NCI-H2227 (cell line): Measurements from ENCODE around the gene SAMMSON.
A peak's percentile ranks its signal among the peaks of the same experiment; 100 is the strongest.

Experiments
- DNase-seq: peaks from one replicate; lab custom pipeline; 2025; ENCODE audit not compliant: unreplicated experiment; lab: John Stamatoyannopoulos, UW

SAMMSON gene

DNA sequence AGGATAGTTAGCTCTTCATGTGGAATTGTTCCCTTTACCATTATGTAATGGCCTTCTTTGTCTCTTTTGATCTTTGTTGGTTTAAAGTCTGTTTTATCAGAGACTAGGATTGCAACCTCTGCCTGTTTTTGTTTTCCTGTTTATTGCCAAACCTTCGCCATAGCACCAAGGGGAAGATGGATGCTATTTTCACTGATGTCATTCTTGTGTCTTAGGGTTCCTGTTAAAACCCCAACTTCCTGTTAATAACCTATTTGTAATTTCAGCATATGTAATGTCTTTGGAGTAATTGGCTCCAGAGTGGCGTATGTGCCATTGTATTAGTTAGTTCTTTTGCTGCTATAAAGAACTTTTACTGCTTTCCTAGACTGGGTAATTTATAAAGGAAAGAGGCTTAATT is 10.8 kb downstream of the SAMMSON start:
- no peak for DNase-seq

DNA sequence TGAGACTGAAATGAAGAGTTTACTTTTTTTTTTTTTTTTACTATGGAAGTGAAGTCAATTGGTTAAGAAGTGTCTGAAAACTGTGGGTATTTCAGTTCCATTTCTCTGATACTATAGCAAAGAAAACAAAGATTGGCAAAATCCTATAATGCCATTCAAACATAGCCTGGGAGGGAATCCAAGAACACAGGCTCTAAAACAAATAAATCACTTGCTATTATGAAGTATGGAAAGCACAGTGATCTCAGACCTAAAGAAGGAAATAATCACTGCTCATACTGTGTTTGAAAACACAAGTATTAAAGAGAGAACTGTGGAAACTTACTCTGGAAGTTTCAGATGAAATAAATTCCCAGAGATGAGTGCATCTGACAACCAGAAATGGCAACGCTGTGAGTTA is 12.0 kb downstream of the SAMMSON start:
- DNase-seq: no peak

DNA sequence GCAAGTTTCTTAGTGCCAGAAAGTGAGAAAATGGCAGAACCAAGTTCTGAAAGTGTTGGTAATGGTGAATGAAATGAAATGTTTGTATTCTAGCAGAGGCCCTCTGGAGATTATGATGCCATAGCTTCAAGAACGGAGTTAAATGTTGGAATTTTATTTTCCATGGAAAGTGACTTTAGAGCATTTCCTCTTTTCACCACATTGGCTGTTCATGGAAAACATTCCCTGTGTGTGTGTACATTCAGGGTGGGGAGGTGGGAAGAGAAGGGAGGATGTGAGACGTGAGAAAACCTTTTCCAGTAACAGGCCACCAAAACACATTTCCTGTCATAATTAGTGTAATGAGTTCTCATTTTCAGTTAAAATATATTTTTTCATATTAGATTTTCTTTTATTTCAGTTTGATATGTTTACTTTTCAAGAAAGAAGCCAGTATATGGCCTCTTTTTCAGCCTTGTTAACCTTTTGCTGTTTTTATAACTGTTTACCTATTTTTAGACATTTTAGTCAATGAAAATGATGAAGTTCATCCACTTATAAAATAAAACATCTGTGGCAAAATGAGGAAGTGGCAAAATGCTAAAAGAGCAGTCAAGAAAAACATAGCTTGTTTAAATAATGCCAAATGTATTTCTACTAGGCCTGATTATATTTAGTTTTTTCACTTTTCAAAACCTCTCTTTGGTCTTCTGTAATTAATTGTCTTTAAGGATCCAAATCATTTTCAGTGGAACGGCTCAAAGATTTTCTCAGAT is 21.6 kb downstream of the SAMMSON start:
- no peak for DNase-seq

DNA sequence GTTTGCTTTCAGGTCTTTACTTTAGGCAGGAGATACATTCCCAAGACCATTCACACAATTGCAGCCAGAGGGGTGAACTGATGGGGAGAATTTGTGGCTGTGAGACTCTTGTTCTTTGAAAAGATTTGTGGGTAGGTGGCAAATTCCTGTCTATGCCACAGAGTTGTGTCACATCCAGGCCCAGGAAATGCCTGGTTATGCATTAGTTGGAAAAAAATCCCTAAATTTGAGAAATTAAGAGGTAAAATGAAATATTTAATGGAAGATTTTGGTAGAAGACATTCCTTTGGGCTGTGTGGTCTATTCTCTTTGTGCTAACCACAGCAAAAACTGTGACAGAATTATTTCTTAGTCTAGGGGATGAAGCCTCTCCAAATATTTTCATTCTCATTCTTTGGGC is 28.8 kb downstream of the SAMMSON start:
- DNase-seq: no peak

DNA sequence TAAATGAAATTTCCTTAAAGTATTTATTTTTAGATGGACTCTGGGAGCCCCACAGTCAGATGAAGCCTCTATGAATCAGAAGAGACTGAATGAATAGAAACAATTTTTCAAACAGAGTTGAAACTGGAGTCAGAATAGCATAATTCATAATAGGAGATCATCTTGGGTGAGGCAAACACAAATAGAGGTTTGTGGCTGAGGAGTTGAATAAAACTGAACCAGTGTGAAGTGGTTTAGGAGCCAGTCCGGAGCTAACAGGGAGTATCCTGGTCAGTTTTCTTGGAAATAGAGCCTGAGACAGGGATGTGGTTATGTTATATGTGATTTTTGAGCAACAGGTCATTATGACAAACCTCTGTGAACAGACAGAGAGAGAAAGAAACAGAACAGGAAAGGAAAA is 39.2 kb downstream of the SAMMSON start:
- DNase-seq: no peak

DNA sequence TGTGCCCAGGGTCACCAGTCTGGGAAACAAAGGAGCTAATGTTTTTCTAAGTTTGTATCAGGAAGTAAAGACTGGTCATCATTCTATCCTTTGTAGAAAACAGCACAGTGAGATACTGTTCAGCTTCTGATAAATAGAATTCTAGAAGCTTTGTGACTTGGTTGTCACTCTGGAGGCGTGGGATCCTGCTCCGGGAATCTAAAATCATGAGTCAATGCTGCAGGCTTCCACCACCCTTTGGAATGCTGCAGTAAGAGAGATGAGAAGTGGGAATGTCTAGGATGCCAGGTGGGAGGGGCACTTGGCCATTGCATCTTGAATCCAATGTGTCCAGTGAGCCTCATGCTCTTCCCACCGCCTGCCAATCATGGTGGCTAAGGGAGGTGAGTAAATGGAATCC is 40.9 kb downstream of the SAMMSON start:
- DNase-seq: no peak

DNA sequence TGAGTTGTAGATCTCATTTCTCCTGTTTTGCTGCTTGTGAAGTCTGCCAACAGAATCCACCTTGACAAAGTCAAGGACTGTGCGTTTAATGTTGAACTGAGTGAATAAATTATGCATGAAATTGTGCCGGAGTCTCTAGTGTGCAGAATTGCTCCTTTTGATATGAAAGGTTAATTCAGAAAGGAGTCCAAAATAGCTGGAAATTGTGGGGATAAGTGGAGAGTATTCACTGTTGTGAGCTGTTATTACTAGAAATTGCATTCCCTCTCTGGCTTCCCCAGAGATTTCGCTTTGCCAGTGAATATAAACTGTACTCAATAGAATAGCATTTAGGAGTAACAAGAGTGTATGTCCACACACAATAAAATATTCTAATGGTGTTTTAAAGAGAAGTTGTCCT is 43.1 kb downstream of the SAMMSON start:
- peak; percentile 7 for DNase-seq

DNA sequence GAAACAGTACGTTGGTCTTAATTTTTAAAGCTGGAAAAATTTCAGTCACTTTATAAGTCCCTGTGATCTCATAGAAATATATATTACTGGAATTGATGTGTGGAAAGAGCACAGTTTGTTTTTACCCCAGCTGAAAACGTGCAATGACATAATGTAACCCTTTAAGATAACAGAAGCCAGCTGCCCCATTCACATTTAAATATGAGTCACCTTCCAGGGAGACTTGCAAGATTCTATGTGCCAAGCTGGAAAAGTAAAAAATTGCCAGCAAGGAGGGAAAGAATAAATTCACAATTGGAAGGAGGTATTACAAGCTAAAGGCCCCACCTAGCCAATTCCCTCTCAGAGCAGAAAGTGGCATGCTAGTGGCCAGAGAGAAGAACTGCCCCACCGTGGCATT is 50.2 kb downstream of the SAMMSON start:
- DNase-seq: no peak

DNA sequence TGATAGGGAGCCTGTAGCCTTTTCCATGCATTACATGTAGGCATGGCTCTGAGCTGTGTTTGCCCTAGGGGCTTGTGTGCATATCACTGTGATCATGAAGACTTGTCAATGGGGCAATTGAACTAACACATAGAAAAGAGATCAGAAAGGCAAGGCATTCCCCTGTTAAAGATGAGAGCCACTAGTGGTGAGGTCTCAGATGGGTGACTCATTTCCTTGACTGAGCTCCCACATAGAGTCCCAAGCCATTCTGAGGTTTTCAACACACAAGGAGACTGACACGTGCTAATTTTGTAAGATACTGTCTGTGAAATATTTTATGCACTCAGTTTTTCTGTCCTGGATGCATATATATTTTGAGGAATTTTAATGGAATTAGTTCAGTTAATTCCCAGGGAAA is 53.8 kb downstream of the SAMMSON start:
- DNase-seq: no peak

DNA sequence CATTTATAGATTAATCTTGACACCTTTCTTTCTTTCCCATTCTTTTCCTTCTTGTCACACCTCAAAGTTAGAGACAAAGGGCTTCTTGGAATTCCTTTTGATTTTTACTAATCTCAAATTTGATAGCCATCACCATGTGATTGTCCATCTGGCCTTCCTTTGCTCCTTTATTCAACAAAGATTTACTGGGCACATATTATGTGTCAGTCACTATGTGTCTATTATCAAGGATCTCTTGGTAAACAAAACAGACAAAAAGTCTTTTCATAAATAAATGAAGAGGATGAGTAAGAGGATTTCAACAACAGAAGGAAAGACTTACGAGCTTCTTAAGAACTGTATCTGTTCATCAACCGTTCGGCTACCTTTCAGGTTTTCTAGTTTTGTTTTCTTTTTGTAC is 56.5 kb downstream of the SAMMSON start:
- no peak for DNase-seq

DNA sequence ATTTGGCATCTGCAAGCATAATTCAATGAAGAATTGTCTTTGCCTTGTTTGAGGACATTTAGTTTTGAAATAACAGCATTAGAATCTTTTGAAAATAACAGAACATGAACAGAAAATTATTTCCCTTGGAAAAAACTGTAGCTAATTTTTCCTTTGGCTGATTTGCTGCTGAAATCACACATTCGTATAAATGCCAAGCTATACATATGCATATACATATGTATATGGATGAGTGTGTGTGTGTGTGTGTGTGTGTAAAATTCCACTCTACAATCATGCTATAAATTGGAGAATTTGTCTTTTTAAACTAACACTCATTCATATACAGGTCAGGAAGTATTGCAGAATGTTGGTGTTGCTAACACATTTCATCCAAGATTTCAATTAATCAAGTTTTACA is 57.9 kb downstream of the SAMMSON start:
- no peak for DNase-seq

DNA sequence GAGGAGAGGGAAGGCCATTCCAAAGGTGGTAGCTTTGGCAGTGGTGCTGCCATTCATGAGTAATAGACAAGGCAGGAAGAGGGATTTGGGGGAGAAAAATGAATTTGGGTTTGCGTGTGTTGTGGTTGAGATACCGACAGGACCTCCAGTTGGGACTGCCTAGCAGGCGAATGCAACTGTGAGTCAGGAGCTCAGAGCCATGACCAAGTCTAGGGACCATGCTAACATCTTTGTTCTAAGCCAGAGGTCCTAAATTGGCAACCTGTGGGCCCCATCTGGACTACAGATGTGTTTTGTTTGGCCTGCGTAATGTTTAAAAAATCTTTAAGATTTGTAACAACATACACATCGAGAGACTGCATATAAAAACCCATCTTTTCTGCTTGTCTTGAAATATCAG is 61.6 kb downstream of the SAMMSON start:
- no peak for DNase-seq

DNA sequence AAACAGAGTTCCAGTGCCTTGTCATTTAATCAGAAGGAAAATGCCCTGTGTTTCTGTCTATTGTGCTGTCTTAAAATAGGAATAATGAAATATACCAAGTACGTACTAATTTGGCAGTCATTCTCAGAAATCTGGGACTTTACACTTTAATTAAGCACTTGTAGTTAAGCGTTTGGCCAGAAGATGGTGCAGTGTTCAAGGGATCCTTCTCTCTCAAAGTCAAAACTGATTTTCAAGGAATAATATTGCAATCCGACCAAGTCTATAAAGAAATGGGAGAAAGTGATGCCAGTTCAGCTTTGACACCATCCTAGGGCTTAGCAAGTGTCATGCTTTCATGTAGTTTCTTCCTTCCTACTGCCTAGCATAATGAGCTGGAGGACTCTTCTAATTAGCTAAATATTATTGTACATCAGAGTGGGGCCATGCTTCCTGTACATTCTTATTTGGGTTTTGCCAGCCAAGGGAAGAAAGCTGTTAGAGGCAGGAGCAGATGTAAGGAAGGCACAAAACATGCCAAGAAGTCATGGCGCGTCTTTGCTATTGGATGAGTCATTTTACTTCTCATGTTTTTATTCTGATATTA is 64.8 kb downstream of the SAMMSON start:
- peak; percentile 9 for DNase-seq

DNA sequence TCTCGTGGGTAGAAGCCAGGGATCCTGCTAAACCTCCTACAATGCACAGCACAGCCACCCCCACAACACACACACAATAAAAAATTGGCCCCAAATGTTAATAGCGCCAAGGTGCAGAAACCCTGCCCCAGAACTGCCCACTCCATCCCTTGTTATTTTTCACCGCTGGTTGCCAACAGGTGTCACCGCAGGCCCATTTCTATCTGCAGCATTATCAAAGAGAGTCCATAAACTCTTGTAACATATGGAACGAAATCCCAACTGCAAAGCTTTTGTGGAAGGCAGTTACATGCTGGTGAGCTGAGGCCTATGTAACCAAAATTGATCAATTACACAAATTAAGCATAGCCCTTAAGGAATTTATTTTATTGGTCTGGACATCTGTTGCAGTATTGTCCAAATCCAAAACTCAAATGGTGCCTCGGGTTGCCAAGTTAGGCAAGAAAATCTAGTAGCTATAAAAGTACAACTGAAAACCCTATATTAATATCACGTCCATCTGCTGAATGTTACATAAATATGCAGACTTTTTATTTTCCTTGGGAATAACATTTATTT is 66.2 kb downstream of the SAMMSON start:
- DNase-seq: no peak

DNA sequence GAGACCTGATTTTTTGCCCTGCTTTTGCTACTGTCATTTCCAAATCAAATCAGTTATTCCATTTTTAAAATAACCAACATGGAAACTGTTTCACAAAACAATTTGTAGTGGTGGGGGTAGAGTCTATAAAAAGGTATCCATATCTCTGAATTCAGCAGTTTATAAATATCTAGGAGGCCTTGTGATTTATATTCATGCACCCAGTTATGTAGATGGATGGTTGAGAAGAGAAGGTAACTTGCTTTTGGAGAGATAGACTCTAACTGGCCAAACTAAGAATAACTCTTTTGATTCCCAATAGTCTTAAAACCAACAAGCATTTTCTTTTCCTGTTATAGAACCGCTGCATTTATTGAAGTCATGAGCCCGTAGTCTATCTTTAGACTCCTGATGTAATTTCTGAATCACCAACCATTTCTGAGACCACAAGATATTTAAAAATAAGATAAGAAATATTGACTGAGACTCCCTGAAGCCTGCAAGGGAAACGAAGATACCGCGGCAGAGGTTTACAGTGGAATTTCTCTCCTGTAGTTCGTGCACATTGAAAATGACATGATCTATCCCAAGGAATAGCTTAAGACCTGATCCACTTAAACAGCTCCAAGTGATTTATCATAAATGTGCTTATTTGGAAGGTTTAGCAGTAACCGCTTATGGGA is 68.5 kb downstream of the SAMMSON start:
- no peak for DNase-seq

DNA sequence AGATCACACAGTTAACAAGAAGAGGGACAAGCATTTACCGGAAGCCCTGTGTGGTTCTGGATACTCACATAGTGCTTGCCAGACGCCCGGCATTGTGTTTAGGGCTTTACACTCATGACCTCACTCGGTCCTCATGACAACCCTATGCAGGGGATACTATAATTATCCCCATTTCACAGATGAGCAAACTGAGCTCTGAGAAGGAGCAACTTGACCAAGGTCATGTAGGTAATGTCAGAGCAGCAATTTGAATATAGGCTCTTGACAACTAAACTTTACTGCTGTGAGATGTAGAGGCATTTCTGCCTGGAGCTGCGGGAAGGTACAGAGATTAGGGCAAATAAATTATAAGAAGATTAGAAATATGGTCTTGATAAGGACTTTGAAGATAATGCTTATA is 70.0 kb downstream of the SAMMSON start:
- DNase-seq: no peak

DNA sequence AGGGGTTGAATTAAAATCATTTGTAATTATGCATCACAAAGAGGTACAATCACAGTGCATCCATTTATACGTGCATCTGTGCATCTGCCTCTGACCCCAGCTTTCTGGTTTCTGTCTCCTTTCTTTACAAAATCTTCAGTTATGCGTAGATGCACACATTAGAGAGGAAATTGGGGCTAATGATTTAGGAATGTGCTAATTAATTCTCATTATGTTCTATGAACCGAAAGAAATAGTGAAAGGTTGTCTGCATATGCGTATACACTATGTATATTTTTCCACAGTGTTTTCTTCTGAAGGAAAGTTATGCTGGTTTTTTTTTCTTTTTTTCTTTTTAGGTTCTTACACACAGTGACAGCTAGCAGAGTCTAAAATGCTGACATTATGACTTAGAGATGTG is 71.6 kb downstream of the SAMMSON start:
- DNase-seq: no peak

DNA sequence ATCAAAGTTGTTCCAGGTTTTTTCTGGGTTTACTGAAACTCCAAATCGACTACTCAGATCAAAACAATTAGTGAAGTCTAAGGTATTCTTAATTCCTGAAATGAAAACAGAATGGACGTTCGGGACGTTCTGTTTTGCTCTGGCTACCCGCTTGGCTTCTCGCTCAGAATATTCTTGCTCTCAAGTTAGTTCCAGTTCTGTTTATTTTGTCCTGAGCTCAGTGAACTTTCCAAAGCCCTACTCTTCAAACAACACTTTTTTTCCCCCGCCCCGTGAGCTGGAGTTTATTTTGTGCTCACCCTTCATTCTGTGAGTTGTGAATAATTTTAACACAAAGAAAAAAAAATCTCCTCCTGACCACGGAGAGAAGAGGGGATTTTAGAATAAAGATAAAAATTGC is 72.6 kb downstream of the SAMMSON start:
- no peak for DNase-seq

DNA sequence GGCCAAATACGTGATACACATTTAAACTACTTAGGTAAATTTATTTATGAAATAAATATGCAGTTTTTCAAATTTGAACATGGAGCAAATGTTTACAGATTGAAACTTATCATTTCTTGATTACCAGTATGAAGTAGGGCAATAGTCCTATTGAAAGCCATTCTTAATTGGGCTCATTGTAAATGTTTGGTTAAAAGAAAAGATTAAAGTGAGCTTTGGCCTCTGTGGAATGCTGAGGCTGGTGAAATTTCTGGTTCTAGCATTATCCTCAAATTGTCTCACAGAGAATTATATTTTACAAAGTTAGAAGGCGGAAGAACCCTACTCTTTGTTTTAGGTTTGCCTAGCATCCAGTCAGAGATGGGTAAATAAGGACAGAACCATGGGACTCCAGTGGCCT is 73.2 kb downstream of the SAMMSON start:
- DNase-seq: no peak

DNA sequence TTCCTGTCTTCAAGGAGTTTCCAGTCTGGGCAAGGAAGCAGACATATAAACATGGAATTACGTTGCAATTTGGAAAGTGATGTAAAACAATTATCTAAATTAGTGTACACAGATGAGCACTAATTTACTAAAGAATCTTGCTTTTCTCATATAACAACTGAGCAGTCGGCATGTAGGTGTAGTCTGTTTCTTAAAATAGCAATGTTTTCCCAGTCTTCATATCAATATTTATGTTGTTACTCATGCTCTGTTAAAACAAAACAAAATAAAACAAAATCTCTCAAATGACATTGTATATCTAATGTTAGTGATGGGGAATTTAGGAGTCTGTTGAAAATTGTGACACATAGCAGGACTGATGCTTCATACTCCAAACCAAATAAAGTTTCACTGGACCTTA is 75.6 kb downstream of the SAMMSON start:
- no peak for DNase-seq

DNA sequence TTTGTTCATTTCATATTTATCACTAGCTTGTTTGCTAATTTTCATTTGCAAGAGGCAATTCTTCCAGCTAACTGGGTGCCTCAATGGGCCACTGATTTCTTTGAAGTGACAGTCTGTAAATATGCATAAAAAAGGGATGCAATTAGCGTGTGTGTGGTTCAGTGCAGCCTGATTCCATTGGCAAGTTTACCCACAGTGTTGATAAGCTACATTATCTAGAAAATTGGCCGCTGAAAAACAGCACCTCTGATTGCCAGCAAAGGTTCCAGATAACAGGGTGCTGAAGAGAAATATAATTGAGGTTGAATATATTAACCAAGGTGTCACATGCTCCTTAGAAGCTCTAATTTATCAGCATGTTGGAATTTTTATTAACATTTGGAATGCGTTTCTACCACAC is 76.9 kb downstream of the SAMMSON start:
- DNase-seq: no peak

DNA sequence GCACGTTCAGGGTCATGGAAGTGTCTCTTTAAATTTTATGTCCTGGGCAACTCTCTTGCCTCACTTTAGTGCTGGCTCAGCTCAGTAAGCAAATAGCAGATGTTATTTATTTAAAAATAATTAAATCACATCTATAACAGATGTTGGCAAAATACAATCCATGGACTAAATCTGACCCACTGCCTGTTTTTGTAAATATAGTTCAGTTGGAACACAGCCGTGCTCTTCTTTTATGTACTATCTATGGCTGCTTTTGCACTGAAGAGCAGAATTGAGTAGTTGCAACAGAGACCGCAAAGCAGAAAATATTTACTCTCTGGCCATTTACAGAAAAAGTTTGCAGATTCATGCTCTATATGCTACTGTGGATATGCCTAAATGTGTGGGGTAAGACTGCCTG is 79.2 kb downstream of the SAMMSON start:
- DNase-seq: no peak
